Daoy (cell line): ENCODE data around the gene PYM1. TPM values are rescaled to one million over a fixed set of nuclear protein-coding genes. Genes with fewer than 3 reads are reported as not detected.
A peak's percentile ranks its signal among the peaks of the same experiment; 100 is the strongest.

Source experiments
- DNase-seq: peaks from one replicate; pipeline ENCODE4 v3.0.0-alpha.2; 2015; ENCODE audit warnings: low read depth
- total RNA-seq: library from RNA; depleted of rRNA; stranded (reverse); fragments of >200 nt; shearing (Covaris generic); gene quantifications from 2 replicates; pipeline ENCODE4 v1.2.3, GENCODE V29; 2014; rRNA removed

Gene PYM1
- 49.1 and 59.7 TPM in 2 replicates for total RNA-seq

DNA sequence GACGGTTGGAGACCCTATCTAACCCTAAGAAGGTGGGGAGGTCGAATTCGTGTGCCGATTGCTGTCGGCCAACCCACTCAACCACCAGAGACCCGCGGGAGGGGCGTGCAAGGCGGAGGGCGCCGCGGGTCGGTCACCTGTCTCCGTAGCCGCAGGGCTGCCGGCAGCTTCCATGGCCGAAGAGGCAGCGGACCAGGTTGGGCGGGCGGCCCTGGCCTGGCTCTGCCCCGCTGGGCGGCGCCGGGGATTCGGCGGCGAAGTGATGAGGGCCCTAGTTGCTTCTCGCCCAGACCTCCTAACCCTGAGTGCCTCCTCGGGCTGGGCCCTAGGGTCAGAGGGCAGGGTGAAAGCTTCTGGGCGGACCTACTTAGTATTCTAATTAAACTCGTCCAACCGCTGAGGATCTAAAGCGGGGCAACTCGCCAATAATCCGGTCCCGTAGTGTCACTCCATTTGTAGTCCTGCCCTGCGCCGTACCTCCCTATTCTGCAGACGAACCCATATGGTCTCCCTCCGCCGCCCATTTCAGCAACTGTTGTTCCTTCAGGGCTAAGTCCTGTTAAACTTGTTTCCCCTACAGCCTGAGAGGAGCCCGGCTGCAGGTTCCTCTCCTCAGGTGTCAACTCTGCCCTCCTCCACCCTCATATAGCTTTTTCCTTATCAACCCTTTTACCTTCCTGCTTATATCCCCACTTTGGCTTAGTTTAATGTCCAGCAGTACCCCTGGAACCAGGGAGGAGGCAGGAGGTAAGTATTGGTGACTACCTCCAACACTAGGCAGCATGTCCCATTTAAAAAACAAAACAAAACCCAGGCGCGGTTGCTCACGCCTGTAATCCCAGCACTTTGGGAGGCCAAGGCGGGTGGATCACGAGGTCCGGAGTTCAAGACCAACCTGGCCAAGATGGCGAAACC, at the start of gene PYM1:
Gene PYM1, minus strand, starts transcription at position 307 of the 915 bp plus-strand sequence. Its CDS starts 133 bp downstream, at position 174.
- peak; percentile 66 for DNase-seq

DNA sequence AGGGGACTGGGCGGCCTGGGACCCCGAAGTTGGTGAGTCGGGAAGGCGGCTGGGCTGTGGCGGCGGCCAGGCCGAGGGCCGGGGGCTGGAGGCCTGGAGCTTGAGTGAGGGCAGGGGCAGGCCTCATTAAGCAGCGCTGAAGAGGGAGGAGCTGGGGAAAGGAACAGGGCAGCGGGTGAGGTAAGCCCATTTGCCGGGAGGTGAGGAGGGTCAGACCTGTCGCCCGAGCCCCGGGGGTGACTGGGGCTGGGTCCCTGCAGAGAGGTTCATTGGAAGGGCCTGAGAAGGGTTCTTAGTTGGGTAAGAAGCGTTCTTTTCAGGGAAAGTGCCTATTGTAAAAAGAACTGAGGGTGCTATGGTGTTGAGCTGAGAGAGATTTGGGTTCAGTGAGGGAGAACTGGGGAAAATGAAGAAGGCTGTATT, 46.6 kb upstream of the PYM1 start:
- DNase-seq: peak; percentile 61

DNA sequence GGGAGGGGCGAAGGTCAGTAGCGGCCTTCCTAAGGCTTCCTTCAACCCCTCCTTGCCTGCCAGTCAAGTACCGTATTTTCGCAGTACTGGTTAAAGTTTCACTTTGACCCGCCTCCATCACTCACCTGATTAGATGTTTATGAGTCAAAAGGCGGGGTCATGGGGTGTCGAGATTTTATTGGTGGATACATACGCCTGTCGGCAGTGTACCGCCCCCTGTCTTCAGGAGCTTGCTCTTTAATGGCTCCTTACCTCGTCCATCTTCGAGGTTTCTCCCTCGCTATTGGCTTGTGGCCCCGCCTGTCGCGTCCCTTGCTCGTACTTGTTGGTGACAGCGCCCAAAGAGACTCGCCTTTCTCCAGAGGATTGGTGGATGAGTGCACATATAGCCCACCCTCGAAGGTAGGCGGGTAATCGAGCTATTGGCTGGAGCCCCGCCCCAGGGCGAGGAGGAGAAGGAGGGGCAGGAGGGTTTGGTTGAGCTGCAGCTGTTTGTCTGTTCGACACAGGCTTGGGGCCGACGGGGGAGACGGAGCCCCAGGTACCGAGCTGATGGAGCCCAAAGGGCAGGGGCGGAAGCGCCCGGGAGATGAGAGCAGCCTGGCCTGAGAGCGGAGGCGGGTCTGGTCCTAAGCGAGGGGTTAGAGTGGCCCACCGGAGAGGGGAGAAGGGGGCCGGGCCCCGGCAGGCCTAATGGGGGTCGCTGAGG, 46.1 kb upstream of the PYM1 start, which contains the start of gene RAB5B:
Gene RAB5B, plus strand, starts transcription at position 480 of the 709 bp plus-strand sequence. CDS start 12,883 bp downstream, outside the sequence.
- DNase-seq: peak; percentile 100

DNA sequence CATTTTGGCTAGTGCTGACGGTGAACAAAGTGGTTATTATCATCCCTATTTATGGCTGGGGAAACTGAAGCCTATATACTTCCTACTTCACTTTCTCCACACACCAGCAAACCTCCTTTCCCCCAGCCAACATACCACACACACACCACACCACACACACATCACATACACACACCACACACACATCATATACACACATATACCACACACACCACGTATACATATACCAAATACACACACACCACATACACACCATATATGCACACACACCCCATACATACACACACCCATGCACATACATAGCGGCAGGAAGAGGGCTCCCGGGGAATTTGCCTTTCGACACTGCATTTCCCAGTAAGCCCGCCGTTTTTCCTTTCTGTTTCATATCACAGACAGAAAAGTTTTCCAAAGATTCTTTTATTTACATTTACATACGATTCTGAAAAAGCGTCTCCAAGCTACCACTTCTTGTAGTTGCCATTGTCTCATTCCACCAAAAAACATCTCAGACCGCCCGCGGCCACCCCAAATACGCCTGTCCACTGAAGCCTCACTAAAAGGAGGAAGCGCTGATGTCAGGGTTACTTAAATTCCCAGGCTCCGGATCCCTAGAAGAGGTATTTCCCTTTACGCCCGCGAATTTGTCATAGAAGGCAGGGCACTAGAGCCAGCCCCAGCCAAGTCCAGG, 45.4 kb upstream of the PYM1 start:
- DNase-seq: no peak

DNA sequence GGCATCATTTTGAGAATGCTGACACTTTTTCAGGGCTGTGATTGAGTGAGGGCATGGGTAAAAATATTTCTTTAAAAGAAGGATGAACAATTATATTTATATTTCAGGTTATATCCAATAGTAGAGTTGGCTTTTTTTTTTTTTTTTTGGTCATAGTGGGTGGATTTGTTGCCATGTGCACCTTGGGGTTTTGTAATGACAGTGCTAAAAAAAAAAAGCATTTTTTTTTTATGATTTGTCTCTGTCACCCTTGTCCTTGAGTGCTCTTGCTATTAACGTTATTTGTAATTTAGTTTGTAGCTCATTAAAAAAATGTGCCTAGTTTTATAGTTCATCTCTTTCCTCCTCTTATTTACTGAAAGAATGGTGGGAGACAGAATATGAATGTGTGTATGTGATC, 44.8 kb upstream of the PYM1 start:
- DNase-seq: no peak

DNA sequence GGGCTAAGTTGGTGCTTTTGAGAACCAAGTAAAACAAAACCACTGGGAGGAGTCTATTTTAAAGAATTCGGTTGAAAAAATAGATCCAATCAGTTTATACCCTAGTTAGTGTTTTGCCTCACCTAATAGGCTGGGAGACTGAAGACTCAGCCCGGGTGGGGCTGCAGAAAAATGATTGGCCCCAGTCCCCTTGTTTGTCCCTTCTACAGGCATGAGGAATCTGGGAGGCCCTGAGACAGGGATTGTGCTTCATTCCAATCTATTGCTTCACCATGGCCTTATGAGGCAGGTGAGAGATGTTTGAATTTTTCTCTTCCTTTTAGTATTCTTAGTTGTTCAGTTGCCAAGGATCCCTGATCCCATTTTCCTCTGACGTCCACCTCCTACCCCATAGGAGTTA, 44.3 kb upstream of the PYM1 start:
- peak; percentile 41 for DNase-seq

DNA sequence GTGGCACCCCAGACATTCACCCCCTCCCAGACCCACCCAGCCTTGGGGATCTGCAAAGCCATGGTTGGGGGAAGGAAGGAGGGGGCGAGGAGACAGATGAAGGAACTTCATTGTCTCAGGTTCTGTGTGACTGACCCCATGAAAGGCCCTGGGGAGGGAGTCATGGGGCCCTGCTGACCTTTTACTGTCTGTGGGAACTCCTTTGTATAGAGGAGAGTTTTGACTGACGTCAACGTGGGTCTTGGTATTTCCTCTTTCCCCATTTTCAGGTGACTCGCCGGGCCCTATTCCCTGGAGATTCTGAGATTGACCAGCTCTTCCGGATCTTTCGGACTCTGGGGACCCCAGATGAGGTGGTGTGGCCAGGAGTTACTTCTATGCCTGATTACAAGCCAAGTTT, 43.1 kb upstream of the PYM1 start:
- DNase-seq: no peak

DNA sequence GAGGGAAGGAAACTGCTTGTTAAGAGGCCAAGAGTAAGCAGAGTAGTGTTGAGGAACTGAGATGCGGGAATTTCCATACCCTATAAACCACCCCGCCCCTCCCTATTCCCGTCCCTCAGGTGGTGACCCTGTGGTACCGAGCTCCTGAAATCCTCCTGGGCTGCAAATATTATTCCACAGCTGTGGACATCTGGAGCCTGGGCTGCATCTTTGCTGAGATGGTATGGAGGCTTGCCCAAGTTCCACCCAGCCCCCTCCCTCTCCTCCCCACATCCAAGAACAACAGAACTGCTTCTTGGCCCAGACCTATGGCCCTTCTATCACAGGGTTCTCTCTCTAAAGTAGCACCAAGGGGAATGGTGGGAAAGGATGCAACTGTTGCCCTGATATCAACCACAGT, 41.7 kb upstream of the PYM1 start:
- DNase-seq: no peak

DNA sequence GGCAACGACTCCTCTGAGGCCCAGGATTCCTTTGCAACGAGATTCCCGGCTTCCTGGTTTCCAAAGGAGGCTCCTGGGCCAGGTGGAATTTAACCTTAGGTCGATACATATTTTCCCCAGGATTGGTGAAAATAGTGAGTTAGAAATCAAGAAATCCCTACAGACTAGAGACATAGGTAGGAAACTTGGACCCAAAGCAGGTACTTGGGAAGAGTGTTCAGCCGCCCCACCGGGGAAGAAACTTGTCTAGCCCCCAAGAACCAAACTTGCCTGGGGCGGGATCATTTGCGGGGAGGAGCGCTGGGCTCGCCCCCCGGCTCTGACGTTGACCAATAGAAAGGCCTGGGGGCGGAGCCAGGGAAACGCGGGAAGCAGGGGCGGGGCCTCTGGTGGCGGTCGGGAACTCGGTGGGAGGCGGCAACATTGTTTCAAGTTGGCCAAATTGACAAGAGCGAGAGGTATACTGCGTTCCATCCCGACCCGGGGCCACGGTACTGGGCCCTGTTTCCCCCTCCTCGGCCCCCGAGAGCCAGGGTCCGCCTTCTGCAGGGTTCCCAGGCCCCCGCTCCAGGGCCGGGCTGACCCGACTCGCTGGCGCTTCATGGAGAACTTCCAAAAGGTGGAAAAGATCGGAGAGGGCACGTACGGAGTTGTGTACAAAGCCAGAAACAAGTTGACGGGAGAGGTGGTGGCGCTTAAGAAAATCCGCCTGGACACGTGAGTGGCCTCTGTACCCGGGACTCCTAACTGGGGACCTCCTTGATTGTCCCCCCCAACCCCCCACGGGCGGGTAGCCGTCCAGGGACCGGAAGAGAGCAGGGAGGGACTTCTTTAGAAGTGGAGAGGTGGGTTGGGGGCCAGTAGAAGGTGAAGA, 39.0 kb upstream of the PYM1 start, which contains the start of gene CDK2:
Gene CDK2, plus strand, starts transcription at position 423 of the 874 bp plus-strand sequence. Its CDS starts 179 bp downstream, at position 602.
- peak; percentile 91 for DNase-seq

DNA sequence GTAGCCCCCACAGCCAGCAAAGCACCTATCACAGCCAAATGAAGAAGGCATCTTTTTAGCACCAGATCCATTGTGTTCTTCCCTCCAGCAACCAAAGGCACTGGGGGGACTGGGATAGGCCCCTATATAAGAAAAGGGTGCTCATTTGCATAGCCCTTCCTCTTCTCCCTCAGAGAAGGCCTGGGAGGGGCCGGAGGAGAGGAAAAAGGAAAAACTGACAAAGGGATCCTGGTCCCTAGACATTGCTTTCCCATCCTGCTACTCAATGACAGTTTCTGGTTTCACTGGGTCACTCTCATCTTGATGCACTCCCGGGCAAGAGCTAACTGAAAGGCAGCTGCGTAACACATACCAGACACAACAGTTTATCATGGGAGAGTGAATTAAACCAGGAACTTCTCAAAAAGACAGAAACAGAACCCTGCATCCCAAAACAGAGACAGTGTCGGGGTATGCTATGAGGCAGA, 38.3 kb upstream of the PYM1 start, which contains the start of gene PMEL:
Gene PMEL, minus strand, starts transcription at position 102 of the 467 bp plus-strand sequence. Its CDS starts 31 bp downstream, at position 71.
- no peak for DNase-seq

DNA sequence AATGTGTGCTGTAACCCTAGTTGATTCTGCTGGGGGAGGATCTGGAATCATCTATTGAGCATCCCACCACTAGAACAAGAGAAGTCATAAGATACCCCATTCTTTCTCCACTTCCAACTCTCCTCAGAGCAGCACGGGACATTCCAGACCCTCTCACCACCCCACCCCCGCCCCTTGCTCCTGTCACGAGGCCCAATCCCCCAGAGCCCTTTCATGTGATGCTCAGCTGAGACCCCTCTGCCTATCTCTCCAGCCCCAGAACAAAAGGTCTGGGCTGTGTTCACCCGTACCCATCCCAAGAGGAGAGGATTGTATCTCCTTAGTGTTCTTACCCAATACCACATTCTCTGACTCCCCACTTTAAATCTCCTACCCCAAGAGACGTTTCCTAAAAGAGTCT, 37.5 kb upstream of the PYM1 start:
- no peak for DNase-seq

DNA sequence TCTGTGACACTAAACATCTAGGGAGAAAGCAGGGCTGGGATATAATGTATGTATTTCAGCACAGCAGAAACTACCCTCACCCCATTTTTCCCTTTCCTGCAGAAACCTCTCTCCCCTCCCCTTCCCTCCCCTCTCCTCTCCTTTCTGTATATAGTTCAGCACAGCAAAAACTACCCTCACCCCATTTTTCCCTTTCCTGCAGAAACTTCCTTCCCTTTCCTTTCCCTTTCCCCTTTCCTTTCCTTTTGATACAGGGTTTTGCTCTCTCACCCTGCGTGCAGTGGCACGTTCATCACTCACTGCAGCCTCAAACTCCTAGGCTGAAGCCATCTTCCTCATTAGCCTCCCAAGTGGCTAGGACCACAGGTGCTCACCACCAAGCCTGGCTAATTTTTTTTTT, 36.1 kb upstream of the PYM1 start:
- DNase-seq: no peak

DNA sequence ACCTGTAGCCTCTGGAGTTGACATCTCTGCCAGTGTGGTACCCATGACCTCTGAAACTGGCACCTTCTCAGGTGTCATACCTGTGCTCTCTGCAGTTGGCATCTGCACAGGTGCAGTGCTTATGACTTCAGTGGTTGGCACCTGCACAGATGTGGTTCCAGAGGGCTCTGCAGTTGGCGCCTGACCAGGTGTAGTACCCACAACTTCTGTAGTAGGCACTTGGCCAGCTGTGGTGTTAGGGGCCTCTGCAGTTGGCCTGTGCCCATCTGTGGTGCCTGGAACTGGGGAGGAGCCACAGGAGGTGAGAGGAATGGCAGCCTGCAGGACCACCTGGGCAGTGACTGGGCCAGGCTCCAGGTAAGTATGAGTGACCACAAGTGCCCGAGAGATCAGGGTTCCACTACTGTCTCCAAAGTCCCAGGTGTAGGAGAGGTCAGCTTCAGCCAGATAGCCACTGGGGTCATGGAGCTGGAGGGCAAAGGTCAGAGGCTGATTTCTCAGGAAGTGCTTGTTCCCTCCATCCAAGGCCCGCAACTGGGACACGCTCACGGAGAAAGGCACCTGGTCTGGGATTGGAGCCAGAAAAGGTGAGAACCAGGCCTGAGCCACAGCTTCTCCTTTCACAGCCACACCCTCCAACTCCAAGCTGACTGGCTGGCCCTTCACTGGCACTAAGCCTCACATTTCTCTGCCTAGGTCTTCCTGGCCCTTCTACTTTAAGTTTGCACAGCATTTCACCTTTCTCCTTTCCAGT, 29.6 kb upstream of the PYM1 start:
- DNase-seq: no peak

DNA sequence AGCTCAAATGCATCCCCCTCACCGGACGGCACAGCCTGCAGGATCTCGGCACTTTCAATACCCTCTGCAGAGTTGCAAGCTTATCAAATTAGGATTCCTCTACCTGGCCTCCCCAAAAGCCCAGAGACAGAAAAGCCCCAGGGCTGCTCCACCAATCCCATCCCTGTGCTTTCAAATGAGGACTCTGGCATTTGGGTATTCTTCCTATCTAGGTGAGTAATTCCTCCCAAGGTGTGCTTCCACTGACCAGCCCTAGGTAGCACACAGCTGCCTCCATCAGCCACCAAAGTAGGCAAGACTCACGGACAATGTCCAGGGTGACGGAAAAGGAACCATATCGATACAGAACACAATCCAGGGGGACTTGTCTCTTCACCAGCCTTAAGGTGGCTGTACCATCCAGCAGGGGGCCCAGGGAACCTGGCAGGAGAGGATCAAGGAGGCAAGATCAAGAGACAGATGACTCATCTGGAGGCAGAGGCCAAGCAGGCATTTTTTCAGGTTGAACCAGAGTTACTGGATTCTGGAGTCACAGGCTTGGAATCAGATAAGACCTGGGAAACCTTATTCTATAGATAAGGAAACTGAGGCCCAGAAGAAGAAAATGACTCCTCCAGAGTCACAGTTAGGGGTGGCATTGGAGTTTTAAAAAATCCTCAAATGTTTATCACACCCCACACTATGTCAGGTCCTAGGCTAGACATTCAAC, 28.3 kb upstream of the PYM1 start:
- peak; percentile 78 for DNase-seq

DNA sequence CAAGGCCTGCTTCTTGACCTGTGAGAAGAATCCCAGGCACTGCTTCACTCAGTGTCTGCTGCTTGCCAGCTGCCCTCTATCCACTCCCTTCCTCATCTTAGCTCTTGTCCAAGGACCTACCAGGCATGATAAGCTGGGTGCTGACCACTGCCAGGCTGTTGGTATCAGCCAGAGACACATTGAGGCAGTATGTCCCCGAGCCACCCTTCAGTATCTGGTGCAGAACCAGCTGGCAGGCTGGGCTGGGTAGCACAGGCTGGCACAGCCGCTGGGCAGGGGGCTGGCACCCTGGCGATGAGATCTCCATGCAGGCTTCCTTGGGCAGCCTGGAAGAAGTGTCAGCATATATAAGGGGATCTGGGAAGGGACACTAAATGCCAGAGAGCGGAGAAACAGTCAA, 27.6 kb upstream of the PYM1 start:
- no peak for DNase-seq

DNA sequence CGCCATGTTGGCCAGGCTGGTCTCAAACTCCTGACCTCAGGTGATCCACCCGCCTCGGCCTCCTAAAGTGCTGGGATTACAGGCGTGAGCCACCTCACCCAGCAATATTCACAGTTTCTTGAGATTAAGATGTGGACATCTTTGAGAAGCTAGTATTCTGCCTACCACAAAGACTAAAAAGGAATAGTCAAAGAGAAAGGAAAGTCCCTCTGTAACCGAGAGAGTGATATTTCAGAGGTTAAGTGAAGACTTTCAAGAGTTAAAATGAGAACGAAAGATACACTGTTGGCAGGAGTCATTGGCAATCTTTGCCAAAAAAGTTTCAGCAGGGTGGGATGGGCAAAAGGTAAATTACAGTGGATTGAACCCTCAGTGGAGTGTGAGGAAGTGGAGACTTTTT, 18.9 kb upstream of the PYM1 start:
- no peak for DNase-seq

DNA sequence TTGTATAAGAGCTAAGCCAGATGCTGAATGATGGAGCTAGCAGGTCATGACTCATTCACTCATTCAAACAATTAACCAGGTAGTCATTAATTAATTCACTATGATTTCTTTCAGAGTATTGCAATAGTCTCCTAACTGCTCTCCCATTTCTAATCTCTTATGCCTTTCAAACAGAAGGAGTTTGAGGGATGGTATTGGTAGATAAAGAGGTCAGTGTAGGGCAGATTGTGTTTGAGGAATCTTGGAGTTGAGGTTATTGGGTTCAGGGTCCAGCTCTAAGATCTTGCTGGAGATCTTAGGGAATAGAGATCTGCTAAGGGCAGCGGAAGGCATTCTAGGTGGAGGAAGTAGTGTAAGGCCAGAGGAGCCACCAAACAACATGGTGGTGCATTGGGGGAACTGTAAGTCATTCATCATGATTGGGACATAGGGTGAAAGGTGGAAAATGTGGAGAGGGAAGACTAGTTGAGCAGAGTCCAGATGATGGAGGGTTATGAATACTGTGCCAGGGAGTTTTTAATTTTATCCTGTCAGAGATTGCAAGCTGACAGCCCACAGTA, 15.0 kb upstream of the PYM1 start:
- DNase-seq: no peak

DNA sequence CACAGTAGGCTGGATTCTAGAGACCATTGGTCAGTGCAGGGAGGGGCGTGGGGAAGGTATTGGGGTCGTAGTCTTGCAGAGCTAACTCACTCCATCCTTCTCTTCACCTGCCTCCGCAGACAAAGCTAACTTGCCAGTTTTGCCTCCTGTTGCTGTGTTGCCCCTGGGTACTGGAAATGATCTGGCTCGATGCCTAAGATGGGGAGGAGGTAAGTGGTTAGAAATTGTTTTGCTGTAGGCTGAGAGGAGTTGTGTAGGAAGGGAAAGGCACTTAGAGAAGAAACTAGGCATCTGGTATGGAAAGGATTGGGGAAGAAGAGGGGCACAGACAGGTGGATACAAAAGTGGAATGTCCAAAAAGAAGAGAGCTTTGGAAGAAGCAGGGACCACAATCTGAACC, 14.4 kb upstream of the PYM1 start:
- no peak for DNase-seq
